Iris pigment epithelial cell (primary cell): ENCODE results near the gene ARF1.

Experiments
- DNase-seq: peaks from one replicate; pipeline ENCODE4 v3.0.0-alpha.2; 2011; ENCODE audit warnings: low read depth

Gene ARF1

DNA sequence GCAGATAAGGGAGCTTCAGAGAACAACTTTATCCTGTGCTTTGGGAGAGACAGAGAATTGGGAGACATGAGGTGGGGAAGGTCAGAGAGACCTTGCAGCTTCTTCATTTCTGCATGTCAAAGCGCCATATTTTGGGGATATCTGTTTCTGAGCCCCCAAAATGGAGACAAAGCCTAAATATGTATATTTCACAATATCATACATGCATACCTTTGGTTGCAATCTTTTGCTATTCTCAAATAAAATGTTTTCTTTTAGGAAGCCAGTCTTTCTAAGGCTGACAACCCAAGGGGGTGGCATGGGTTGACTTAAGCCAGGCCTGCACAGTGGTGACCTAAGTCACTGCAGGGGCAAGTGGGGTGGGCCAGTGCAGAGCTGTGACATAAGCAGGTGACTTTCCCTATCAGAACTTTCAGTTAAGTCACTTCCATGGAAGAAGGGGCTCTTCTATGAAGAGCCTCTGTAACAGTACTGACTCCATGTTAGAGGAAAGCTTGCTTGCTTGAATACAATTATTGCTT, 40.5 kb downstream of the ARF1 start:
- DNase-seq: no peak

DNA sequence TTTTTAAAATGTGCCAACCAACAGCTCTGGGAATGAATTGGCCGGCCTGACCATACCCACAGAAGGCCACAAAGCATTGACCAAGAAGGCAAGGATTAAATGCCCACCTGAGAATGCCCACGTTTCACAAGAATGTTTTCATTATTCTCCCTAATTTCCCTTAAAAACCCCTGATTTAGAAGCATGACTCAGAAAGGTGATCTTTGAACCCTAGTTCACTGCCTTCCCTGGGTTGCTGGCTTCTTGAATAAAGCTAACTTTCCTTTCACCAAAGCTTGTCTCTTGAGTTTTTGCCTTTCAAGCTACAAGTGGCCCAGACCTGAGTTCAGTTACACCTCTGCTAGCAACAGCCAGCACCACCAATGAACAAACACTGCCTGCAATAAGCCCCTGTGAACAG, 41.0 kb downstream of the ARF1 start:
- no peak for DNase-seq

DNA sequence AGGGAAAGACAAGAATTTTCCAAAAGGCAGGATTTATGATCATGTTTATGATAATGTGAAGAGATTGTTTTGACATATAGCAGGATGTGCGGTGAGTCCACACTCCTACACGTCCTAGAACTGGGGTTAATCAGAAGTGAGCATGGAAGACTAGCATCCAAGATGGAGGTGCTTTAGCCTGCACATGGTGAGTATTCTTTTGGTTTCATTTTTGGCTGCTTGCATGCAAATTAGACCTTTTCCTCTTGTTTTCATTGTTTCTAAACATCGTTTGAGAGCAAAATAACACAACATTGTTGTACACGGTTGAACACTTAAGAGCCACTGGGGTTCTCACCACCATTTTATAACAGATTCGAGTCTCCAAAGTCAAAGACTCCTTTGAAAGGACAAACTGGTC, 42.7 kb downstream of the ARF1 start:
- DNase-seq: no peak

DNA sequence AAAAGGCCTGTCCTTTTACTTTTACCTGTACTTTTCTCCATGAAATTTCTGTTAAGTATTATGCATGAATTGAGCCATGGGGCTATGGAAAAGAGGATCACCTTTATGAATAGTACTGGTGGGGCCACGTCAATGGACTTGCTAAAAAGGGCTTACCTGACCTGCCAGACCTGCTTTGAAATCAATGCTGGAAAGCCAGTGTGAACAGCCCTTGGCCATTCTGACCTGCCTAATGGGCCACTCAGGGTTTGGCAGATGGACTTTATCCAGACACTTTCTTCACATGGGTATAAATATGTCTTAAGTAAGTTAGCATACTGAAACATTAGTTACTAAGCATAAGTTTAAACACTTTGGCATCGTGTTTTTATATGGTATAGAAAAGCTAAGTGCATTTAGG, 49.3 kb downstream of the ARF1 start:
- DNase-seq: no peak

DNA sequence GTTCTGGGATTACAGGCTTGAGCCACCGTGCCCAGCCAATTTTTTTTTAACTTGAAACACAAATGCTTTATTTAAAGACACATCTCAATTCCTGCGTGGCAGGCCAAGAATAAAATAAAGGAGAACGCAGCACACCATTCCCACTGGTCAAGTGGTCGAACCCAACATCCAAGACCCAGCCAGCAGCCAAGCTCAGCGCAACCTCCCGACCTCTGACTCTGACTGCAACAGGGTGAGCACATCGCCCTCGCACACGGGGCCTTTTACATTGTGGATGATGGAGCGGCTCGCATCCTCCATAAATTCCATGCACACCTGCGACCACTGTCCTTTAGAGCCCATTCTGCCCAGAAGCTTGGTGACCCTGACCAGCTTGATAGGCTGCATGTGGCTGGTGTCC, 52.1 kb downstream of the ARF1 start:
- DNase-seq: no peak

DNA sequence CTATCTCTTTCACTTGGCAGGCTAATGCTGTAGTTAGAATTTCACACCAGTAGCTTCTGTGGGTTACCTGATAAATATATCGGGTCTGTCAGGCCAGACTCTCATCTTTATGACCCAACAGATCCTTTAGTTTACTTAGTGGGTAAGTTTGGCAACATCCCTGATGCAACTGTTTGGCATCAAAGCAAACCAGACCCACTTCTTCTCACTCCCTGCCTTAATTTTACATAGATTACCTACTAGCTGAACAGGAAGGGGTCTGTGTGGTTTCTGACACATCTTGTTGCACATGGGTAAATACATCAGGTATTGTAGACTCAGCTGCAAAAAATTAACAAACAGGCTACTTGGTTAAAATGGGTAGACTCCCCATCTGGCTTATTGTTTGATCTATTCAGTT, 54.4 kb downstream of the ARF1 start:
- no peak for DNase-seq

DNA sequence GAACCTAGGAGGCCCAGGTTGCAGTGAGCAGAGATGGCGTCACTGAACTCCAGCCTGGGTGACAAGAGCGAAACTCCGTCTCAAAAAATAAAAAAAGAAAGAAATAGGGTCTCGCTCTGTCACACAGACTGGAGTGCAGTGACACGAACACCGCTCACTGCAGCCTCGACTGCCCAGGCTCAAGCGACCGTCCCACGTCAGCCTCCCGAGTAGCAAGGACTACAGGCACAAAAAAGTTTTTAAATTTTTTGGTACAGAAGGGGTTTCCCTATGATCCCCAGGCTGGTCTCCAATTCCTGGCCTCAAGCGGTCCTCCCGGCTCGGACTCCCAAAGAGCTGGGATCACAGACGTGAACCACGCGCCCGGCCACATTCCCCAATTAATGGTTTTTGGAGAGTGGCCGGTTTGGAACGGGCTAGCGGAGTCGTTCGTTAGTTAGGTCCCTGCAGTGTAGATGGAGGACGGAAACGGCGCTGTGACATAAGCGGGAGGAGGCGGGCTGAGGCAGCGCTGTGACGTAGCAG, 57.0 kb downstream of the ARF1 start:
- DNase-seq: no peak

DNA sequence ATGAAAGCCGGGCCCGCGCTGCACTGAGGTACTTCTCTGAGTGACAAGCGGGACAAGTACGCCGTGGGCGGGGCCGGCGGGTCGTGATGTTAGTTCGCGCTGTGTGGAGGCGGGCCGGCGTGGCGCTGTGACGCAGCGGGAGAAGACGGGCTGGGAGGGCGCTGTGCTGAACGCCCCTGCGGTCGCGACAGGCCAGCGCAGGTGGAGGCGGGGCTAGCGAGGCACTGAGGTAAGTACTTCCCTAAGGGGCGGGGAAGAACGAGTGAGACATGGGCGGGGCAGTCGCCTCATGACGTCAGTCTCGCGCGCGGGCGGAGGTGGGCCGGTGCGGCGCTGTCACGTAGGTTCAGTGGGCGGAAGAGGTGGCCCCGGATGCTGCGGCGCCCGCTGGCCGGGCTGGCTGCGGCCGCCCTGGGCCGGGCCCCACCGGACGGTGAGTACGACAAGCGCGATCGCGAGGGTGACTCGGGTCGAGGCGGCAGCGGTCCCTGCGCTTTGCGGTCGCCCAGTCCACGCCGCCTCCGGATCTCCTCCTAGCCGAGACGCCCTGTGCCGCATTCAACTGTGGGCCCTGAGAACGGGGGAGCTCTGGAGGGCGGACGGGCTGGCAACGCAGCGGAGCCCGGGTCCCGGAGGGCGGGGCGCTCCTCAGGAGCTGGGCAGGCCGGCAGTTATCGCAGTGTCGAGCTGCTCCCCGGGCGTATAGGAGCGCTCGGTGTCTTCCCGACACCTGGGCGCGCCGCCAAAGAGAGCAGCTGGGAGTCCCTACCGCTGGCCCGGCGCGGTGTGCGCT, 57.6 kb downstream of the ARF1 start, which contains the start of gene GUK1:
Gene GUK1, plus strand, starts transcription at position 349 of the 793 bp plus-strand sequence. Its CDS starts 24 bp downstream, at position 373.
- DNase-seq: peak; percentile 100

DNA sequence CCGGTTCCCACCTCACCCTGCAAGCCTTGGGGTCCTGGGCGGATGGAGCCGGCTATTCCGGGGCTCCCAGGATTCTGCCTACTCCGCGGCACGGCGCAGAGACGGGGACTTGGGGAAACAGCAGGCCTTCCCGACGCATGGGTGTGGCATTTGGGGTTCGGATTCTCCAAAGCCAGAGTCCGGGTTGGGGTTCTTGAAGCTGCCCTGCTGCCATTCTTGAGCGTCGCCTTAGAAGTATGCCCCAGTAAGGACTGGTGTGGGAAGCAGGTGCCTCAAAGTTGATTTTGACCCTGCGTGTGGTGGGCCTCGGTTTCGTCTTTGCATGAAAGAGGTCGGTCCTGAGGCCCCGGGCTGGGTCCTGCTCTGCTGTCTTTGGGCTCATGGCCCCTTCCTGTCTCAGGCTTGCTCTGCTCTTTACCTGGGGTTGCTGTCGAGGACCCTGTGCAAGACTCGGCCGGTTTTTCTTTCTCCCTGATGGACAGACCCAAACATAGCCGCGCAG, 58.3 kb downstream of the ARF1 start:
- no peak for DNase-seq

DNA sequence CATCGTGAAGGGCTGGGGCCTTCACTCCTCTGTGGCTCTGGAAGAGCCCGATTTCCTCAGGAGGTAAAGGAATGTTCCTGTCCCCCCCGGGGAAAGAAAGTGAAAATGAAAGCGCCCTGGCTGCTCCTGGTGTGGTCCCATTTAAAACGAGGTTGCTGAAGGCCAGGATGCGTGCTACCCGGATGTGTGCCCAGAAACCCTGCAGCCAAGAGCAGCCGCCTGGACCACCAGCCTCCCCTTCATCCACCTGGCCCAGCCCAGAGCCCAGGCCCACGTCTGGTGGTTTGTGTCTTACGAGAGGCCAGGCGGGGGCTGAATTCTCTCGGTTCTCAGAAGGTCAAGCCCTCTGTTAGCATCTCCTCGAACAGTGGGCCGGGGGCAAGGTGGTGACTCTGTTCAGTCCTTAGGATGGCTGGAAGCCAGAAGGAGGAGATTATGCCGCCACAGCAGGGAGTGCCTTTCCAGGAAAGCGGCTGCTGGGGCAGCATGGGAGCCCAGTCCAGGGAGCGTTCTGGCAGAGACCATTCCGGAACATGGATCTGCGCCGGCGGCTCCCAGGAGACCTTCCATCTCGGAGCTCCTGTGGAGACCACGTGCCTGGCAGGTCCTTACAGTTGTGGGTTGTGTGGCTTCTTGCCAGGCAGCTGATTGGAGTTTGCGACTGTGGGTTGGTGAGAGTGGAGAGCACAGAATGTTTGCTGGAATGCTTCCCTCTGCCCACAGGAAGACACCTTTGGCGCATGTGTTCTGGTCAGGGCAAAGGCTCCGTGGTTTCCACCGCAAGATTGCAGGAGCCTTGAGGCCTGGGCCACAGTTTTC, 58.9 kb downstream of the ARF1 start:
- peak; percentile 60 for DNase-seq

DNA sequence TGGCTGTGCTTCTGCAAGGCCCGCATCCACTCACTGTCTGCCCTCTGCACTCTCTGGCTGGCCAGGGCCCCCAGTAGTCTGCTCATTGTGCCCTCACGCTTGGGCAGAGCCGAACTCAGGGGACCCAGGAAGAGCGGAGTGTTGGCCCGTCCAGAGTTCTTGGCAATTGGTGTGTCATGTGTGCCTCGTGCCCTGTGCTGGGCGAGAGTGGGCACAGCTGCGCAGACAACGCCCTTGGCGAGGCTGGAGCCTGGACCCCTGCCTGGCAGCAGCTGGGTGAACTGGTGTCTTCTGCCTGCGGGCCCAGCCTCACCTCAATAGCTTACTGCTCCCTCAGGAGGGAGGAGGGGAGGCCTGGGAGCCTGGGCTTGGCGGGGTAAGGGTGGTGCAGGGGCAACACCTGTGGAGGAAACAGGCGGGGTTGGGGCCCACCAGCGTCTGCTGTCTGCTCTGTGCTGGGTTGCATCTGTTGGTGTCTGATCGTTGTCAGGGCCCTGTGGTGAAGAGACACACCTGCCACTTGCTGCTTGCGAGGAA, 59.7 kb downstream of the ARF1 start:
- DNase-seq: no peak

DNA sequence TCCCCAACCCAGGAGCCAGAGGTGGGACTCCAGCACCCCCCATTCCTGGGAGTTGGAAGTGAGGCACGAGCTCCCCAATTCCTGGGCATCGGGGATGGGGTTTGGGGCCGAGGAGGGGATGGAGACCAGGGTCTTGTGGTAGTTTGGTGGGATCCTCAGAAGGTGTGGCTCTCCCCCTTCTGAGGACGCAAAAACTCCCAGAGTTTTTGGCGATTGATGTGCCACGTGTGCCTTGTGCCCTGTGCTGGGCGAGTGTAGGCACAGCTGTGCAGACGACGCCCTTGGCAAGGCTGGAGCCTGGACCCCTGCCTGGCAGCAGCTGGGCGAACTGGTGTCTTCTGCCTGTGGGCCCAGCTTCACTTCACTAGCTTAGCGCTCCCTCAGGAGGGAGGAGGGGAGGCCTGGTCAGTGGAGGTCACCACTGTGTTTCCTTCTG, 60.2 kb downstream of the ARF1 start:
- no peak for DNase-seq

DNA sequence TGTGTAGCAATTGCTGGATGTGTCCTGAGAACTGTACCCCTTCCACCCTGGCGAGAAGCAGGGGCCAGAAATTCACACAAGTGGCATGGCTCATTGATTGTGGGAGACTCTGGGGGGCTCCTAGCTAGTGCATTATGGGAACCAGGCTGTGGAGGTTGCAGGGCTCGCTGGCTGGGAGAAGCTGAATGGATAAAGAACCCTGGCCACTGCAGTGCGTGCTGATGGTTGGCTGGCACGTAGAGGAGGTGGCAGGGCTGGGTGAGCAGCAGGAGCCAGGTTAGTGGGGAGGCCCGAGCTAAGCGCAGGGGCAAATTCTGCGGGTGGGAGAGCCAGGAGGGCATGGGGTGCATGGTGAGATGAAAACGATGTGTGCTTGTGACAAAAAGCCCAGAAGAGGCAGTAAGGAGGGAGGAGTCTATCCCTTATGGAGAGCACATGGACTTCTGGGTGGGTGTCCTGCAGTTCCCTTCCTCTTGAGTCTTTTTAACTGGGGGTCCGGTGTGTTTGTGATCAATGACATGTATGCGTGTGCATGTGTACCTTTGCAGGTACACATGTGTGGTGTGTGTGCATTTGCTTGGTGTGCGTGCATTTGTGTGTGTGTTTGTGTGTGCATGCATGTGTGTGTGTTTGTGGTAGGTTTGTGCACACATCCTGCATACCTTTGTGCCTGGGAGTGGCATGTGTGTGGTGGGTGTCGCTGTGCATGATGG, 61.1 kb downstream of the ARF1 start:
- no peak for DNase-seq

DNA sequence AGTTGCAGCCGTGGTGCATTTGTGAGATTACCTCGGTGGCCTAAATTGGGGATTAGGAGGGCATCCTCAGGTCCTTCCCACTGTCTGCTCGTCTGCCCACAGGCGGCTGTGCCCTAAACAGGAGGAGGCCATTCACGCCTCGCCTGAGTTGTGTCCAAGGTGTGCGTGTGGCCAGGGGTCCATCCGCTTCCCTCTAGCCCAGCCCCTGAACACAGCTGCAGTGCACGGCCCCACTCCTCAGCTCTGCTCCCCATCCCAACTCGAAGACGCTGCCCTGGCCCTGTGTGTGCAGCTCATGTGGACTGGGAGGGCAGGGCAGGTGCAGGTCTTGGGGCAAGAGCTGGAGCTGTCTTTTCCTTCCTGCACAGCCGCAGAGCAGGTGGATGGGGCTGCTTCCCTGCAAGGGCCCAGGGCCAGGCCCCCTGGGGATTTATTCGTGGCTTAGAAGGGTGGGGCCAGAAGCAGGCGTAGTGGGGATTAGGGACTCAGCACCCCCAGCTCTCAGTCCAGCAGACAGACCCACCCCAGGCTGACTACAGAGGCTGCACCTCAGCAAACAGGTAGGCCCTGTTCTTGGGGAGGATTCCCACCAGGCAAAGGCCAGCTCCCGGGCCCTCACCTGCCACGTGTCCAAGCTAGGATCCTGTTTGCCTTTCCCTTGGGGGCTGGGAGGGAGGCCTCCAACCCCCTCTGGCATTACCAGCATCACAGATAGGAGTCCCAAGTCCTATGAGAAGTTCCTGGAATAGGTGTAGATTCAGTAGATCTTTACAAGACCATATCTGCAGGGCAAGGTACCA, 61.9 kb downstream of the ARF1 start:
- DNase-seq: no peak

DNA sequence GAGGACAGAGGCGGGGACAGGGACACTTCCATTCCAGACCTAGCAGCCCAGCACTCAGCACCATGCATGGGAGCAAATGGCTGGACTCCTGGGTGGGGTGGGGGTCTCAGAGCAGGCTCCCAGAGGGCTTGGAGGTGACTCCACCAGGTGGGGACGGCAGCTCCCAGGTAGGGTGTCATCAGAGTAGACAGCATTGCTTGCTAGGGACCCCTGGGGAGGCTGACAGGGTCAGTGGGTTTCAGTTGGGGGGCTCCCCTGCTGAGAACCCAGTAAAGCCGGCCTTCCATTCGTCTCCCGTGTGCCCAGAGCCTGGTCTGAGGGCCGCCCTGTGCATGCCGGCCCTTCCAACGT, 62.5 kb downstream of the ARF1 start:
- DNase-seq: no peak

DNA sequence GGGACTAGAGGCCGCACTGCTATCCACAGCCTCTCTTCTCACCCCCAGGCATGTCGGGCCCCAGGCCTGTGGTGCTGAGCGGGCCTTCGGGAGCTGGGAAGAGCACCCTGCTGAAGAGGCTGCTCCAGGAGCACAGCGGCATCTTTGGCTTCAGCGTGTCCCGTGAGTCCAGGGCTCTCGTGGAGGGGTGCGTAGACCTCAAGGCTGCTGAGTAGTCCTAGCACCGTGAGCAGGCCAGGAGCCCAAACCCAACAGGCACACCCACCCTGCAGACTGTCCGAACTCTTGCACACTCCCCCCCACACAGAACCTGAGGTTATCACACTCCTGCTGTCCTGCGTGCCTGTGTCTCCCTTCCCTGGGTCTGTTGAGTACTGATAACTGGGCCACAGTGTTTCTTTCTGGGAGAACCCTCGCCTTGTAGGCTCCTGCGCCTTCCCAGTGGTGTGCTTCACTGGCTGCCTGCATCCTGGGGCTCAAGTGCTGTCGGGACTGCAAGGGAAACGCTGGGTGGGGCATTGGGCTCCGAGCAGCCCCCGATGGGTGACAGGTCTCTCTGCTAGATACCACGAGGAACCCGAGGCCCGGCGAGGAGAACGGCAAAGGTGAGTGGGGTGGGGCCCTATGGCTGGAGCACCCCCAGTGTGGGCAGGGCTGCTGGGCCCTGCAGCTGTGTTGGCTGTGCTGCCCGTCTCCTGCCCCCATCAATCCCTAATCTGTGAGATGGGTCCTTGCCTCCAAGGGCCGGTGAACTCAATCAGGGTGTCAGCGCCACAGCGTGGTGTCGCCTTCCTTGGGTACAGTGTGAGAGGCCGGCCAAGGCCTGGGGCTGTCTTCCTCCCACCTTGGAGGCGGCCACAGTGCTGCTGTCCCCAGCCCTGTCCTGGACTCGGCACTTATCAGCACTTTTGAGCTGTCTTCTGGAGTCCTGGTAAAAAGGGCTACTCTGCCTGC, 63.2 kb downstream of the ARF1 start:
- no peak for DNase-seq

DNA sequence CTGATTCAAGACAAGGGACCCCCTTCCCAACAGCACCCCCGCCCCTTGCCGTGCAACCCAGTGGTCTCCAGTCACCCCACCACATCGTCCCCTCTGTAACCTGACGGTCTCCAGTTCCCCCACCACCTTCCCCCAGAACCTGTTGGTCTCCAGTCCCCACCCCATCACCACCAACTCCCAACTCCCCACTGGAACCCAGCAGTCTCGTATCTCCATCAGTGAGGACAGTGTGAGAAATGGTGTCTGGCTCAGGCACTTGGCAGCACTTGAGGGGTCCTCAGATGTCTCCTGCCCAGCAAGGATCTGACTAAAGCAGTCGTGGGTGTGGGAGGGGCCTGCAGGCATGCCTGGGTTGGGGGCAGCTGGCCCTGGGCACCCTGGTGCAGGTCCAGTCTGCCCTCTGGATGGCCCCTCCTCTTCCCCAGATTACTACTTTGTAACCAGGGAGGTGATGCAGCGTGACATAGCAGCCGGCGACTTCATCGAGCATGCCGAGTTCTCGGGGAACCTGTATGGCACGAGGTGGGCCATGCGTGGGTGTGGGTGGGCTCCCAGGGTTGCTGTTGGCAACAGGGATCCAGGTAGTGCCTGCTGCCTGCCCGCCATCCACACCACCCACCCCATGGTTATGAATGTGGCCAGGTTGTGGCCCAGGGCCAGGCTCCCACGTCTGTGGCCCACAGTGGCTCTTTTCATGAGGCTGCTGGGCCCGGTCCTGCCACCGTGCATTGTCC, 64.1 kb downstream of the ARF1 start:
- no peak for DNase-seq

DNA sequence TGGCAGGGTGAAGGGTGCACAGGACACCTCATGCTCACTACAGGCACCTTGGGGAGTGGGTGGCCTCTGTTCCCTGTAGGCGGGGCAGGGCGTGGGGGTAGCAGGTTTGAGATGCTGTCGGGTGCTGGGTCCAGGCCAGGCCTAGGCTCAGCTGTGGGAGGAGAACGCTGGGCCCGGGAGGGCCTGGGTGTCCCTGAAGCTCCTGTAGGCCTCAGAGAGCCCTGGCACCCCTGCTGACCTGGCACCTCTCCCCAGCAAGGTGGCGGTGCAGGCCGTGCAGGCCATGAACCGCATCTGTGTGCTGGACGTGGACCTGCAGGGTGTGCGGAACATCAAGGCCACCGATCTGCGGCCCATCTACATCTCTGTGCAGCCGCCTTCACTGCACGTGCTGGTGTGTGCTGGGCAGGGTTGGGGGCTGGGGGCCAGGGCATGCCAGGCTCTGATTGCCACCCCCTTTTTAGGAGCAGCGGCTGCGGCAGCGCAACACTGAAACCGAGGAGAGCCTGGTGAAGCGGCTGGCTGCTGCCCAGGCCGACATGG, 64.7 kb downstream of the ARF1 start:
- DNase-seq: no peak

DNA sequence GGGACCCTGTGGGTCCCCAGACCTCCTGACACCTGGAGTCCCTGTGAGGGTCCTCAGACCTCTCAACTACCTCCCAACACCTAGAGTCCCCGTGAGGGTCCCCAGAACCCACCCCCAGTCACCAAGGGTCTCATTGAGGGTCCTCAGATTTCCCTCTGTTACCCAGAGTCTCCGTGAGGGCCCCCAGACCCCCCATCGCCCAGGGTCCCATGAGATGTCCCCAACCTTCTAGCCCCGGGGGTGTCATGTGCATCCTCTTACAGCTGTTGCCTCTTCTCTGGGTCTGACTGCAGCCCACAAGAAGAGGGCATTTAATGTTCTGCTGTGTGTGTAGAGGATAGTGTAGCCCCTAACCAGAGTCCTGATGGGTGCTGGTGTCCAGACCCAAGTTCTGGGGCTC, 65.3 kb downstream of the ARF1 start:
- no peak for DNase-seq
